ENCODE measurements around the gene NXPE2.
"Not testable (repeated sequence)": the region's sequence is repeated elsewhere in the genome, so short reads cannot be mapped to it uniquely, and the experiment has no call there.

- not testable (repeated sequence) for TF ChIP-seq FOXM1 (IDR thresholded peaks at IDR 0.05; ENCODE audit: borderline replicate concordance); SP1 (IDR thresholded peaks at IDR 0.05); LEF1 (IDR thresholded peaks at IDR 0.05; ENCODE audit: borderline replicate concordance); TARDBP (IDR thresholded peaks at IDR 0.05); FOXA1 (IDR thresholded peaks at IDR 0.05); ARNT (IDR thresholded peaks at IDR 0.05); HDGF (IDR thresholded peaks at IDR 0.05; ENCODE audit: borderline replicate concordance); ZNF384 (IDR thresholded peaks at IDR 0.05); BHLHE40 (IDR thresholded peaks at IDR 0.05; ENCODE audit: borderline replicate concordance); FOXK2 (IDR thresholded peaks at IDR 0.05)
These were observed 46.8 kb upstream of the NXPE2 start for GRCh38 chr11:114631445-114631965.

Measured in HEK293T (cell line).